ENCODE results near the gene CLCF1.
"Not testable (repeated sequence)": the region's sequence is repeated elsewhere in the genome, so short reads cannot be mapped to it uniquely, and the experiment has no call there.

Gene CLCF1

GRCh38 chr11:67344264-67344663 is 29.1 kb downstream of the CLCF1 start:
- no peak for DNase-seq (ENCODE audit: low read depth in 1 of 2, low spot score in 1 of 2)

- DNase-seq (ENCODE audit: low read depth in 1 of 2, low spot score in 1 of 2): no peak
These were observed 36.1 kb downstream of the CLCF1 start for GRCh38 chr11:67337257-67337656.

- no peak for DNase-seq (ENCODE audit: low read depth in 1 of 2, low spot score in 1 of 2)
These were observed 41.2 kb downstream of the CLCF1 start for GRCh38 chr11:67332081-67332691.

GRCh38 chr11:67323526-67323925 is 49.9 kb downstream of the CLCF1 start:
- no peak for DNase-seq (ENCODE audit: low read depth in 1 of 2, low spot score in 1 of 2)

GRCh38 chr11:67322049-67322448 is 51.3 kb downstream of the CLCF1 start:
- DNase-seq (ENCODE audit: low read depth in 1 of 2, low spot score in 1 of 2): no peak

GRCh38 chr11:67321313-67321871 is 52.0 kb downstream of the CLCF1 start:
- no peak for DNase-seq (ENCODE audit: low read depth in 1 of 2, low spot score in 1 of 2)

GRCh38 chr11:67320691-67321090 is 52.7 kb downstream of the CLCF1 start:
- DNase-seq (ENCODE audit: low read depth in 1 of 2, low spot score in 1 of 2): no peak

- DNase-seq (ENCODE audit: low read depth in 1 of 2, low spot score in 1 of 2): no peak
These were observed 53.4 kb downstream of the CLCF1 start for GRCh38 chr11:67320011-67320410.

GRCh38 chr11:67318876-67319275 is 54.5 kb downstream of the CLCF1 start:
- not testable (repeated sequence) for DNase-seq (ENCODE audit: low read depth in 1 of 2, low spot score in 1 of 2)

GRCh38 chr11:67317888-67318555 is 55.4 kb downstream of the CLCF1 start:
- no peak for DNase-seq (ENCODE audit: low read depth in 1 of 2, low spot score in 1 of 2)

GRCh38 chr11:67317205-67317887 is 56.1 kb downstream of the CLCF1 start:
- peak; percentile 98 to 100 for DNase-seq (ENCODE audit: low read depth in 1 of 2, low spot score in 1 of 2)

GRCh38 chr11:67316882-67317204 is 56.6 kb downstream of the CLCF1 start:
- no peak for DNase-seq (ENCODE audit: low read depth in 1 of 2, low spot score in 1 of 2)

GRCh38 chr11:67315325-67315909 is 58.0 kb downstream of the CLCF1 start:
- DNase-seq (ENCODE audit: low read depth in 1 of 2, low spot score in 1 of 2): no peak

GRCh38 chr11:67314218-67314617 is 59.2 kb downstream of the CLCF1 start:
- DNase-seq (ENCODE audit: low read depth in 1 of 2, low spot score in 1 of 2): no peak
